OCI-M2 (cell line): ENCODE measurements around the gene ENO2.

Experiments used
- DNase-seq: peaks from one replicate; lab custom pipeline; 2025; ENCODE audit not compliant: unreplicated experiment; lab: John Stamatoyannopoulos, UW

Gene ENO2

DNA sequence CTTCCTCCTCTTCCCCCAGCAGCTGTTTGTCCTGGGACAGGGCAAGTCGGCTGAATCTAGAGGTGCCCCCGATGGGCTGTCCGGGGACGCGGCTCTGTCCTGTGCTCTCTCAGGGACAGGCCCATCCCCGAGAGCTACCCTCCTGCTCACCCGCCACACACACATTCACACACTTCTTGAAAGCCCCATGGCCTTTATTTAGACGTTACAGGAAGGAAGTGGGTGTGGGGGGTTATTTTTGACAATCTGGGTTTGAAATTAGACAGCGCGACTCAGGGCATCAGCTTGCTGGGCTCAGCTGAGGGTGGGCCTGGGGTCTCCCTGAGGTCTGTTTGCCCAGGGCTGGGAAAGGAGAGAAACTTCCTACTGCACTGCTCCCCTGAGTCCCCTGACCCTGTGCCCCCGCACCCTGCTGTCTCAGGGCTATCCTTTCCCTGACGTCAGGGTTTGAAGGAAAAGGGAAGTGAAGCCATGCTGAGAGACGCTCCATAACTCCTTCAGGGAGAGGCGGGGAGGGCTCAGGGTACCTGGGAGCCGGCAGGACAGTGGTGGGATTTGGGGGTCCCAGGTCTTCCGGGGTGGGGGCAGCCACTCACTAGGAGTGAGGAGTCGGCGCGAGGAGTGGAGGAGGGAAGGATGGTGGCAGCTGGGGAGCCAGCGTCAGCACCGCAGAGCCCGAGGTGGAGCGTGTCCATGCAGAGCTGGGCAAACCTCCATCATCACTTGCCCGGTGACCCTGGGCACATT is 44.9 kb downstream of the ENO2 start:
- no peak for DNase-seq

DNA sequence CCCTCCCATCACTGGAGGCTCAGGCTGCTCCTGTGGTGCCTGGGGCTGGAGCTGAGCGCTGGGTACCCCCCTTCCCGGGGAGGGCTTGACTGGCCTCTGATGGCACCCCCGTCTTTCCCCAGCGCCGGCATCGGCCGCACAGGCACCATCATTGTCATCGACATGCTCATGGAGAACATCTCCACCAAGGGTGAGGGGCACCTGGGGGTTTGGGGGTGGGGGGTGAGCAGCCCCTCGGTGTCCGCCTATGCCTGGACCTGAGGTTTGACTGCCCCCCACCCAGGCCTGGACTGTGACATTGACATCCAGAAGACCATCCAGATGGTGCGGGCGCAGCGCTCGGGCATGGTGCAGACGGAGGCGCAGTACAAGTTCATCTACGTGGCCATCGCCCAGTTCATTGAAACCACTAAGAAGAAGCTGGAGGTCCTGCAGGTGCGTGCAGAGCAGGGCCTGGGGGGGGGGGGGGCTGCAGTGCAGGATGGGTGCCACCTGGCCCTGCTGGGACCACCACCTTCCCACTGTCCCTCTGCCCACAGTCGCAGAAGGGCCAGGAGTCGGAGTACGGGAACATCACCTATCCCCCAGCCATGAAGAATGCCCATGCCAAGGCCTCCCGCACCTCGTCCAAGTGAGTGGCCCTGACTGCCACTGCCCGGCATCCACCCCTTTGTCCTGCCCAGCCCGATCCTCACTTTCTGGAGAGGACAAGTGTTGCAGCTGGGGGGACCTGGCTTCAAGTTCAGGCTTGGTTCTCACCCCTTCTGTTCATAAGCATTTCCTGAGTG is 45.6 kb downstream of the ENO2 start:
- DNase-seq: no peak

DNA sequence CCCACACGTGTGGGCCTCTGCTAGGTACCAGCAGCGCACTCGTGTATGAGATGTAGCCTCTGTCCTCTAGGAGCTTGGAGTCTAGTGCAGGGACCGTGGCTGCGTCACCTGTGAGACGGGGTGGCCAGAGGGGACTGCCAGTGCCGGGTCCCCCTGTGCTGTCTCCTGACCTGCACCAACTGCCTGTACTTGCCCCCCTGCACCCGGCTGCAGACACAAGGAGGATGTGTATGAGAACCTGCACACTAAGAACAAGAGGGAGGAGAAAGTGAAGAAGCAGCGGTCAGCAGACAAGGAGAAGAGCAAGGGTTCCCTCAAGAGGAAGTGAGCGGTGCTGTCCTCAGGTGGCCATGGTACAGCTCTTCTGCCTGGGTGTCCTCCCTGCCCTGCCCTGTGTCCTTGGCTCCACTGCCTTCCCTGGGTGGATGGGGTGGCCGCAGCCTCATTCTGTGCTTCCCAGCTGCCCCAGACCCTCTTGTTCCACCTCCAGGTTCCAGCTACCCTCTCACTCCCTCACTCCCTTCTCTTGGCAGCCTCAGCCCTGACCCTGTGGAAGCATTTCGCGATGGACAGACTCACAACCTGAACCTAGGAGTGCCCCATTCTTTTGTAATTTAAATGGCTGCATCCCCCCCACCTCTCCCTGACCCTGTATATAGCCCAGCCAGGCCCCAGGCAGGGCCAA is 46.4 kb downstream of the ENO2 start:
- DNase-seq: no peak

DNA sequence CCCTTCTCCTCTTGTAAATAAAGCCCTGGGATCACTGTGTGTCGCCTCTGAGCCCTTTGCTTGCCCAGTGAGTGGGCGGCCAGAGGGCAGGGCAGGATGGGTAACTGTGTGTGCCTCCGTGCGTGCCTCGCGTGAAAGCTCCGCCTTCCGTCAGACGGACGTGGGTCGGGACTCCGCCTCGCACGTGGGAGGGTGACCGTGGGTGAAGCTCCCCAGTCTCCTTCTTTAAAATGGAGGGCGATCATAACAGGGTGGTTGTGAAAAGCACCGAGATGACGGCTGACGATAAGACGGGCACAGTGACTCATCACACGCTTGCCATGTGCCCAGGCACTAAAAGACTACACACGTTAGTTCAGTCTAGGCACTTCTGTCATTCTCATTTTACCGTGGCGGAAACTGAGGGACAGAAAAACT is 46.9 kb downstream of the ENO2 start:
- no peak for DNase-seq

DNA sequence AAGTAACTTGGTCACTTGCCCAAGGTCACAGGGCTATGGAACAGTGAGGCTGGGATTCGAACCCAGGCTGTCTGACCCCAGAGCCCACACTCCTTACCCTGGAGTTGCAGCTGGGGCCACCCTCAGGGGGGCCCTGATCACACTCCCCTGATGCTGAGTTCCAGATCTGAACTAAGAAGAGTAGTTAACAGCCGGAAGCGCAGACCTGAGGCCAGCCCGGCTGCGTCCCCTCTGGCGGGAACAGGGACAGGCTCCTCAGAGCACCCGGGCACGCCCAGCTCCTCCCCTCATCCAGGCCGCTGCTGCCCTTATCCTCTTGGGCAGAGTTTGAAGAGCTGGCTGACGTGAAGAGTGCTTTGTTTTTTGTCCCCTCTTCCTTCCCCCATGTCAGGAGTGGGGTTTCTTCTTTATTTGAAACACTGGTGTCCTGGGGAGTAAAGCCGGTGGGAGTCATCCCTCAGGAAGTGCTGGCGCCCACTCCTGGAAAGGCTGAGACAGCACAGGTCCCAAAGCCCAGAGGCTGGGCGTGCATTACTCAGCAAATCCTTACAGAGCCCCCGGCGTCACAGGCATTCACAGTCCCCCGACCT is 47.4 kb downstream of the ENO2 start:
- DNase-seq: no peak

DNA sequence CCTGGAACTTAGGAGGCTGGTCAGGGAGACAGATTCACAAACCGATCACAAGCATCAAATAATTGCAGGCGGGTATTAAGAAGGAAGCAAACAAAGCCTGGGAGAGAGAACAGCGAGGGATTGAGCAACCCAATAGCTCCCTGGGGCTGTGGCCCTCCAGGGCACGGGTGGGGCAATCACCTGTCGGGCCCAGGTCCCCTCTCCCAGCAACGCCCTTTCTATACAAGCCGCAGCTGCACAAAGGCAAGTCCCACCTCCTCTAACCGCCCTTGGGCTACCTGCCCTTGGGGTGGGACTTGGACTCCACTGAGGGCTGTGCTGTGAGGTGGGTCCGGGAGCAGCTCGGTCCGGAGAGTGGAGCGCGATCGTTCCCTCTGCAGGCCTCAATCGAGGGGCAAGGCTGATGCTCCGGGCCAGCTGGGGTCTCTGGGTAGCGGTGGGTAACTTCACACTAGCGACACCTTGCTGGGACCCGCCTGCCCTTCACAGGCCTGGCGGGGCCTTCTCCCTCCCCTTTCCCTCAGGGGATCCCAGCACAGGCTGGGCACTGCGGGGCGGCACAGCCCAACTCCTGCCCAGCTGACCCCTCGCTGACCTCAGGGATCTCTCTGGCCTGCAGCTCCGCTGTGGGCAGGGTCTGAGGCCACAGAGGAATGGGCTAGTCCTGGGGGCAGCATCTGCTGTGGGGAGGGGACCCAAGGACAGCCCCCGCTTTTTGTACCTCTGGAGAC is 48.1 kb downstream of the ENO2 start:
- no peak for DNase-seq

DNA sequence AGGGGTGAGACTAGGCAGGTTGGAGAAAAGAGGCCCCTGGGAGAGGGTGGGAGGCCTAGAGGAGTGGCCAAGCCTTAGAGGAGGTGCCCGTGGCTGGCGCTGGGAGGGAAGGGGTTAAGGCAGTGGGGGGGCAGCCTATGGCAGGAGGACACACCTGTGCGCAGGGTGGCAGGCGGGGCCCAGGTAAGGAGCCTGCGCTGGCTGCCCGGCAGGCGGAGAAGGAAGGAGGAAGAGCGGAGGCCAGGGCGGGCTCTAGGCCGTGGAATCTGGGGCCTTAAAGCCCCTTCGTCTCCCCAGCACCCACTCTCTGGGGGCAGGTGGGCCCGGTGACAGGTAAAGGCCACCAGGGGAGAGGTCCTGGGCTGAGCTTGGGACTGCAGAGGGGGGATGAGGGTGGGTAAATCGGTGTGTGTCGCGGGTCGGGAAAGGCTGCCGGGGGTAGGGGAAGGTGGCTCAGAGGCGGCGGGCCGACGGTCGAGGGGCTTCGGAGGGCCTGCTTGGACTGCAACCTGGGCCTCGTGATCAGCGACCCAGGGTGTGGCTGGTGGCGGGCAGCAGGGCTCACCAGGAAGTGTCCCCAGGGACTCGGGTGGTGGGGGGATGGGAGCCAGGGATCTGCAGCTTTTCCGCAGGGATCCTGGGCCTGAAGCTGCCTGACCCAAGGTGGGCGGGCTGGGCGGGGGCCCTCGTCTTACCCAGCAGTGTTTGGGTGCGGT is 48.8 kb downstream of the ENO2 start:
- no peak for DNase-seq

DNA sequence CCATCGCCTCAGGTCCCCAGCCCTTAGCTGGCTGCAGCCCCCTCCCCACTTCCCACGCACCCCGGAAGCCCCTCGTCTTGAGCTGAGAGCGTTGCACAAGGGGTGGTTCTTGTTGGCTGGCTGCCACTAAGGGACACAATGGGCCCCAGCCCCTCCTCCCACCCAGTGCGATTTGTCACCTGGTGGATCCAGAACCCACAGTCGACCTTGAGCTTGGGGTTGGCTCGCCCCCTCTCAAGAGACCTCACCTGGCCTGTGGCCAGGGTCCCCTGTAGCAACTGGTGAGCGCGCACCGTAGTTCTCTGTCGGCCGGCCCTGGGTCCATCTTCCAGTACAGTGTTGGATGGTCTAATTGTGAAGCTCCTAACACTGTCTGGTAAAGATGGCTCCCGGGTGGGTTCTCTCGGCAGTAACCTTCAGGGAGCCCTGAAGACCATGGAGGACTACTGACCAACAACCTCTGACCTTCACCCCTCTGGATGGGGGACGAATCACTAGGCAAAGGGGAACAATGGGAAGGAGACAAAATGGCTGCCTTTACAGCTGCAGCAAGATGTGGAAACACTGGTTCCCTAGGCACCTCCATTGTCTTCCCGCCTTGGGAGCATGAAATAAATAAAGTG is 49.5 kb downstream of the ENO2 start:
- no peak for DNase-seq

DNA sequence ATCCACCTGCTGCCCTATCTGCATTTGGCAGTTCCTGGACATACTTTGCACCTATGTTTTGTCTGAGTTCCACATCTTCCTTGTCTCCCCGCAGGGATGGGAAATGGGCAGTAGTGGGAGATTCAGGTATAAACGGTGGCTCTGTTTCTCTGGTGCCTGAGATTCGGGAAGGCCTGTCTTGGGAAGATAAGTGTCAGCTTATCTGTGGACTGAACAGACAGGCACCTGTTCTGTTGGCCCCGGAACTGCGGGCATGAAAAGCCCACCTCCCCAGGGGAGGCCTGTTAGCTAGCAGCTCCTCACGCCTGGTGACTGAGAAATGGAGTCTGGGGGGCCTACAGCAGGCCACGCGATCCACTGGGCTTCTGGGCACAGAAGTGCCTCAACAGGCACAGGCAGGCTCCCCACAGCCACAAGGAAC is 50.2 kb downstream of the ENO2 start:
- no peak for DNase-seq

DNA sequence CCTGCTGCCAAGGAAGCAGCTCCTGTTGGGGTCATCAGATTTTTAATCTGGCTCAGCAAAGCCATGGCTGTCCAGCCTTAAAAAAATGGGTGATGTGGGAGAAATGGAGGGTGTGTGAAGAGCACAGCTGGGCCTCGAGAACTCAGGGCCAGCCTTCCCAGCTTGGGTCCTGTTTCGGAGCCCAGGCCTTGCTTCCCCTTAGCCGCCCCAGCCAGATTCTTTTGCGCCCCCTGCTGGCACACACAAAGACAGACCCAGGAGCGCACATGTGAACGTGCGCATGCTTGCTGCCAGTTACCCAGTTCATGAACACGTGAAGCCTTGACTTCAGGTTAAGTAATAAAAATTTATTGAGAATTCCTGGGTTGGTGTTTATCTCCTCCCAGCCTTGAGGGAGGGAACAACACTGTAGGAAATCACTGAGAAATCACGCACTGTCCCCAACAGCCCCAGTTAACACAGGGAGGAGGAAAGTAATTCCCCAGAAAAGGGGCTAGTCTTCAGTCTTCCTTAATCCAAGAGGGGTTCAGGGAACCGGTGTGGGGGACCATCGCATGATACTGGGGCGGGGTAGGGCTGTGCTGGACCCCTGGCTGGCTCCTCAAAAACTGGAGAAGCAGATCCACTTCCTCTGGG is 50.8 kb downstream of the ENO2 start:
- DNase-seq: no peak

DNA sequence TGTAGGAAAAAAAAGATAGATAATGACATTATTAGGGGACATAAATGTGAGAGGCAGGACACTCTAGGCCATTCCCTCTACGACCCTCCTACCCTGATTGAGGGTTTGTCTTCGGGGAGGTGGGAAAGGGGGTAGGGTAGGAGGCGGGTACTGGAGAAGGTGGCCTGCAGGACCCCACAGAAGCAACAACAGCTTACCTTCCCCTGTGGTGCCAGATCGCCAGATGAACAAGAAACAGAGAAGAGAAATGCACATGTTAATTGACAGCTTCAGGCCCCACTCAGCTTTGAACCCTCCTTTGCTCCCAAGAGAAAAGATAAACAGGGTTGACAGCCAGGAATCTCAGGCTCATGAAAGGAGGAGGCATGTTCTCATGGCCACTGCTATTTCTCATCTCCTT is 51.3 kb downstream of the ENO2 start:
- no peak for DNase-seq

DNA sequence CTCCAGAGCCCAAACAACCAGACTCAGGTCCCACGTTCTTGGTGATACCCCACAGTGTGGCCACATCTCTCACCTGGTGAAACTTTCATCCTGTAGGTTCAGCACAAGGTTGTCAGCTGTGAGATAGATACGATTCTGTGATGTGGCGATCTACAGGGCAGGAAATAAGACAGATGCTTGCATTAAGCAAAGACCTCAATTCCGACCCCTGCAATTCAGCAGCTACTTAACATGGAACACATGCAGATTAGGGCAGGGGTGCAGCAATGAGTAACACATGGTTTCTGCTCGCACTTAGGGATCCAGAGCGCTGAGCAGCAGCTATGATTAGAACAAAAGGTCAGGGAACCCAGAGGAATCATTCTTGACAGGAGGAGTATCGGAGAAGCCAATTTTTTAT is 52.0 kb downstream of the ENO2 start:
- DNase-seq: no peak

DNA sequence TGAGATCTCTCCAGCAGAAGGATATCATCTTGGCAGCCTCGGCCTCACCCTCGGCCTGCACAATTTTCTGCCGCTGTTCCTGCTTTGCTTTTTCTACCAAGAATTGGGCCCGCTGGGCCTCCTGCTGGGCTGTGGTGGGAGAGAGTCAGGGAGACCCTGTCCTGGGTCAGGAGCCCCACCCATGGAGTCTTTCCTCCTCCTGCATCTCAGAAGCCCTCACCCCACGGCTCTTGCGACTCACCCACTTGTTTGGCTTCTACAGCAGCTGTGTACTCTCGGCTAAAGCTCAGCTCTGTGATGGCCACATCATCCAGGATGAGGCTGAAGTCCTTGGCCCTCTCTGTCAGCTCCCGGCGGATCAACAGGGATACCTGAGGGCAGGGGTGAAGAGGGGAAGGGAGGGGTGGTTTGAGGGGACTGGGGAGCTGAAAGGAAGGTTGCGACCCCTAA is 53.3 kb downstream of the ENO2 start:
- DNase-seq: no peak

DNA sequence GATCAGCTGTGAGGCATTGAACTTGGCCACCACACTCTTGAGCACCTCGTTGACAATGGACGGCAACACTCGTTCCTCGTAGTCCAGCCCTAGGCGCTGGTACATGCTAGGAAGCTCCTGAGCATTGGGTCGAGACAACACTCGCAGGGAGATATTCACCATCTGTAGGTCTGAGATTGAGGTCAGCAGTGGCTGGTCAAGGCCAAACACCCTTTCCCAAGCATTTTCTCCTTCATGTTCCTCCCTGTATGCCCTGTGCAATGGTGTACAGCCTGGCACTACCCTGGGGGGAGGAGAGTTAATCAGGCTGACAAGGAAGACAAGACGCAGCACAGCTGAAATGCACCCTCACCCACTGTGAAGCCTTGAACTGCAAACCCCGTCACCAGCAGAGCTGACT is 54.0 kb downstream of the ENO2 start:
- no peak for DNase-seq

DNA sequence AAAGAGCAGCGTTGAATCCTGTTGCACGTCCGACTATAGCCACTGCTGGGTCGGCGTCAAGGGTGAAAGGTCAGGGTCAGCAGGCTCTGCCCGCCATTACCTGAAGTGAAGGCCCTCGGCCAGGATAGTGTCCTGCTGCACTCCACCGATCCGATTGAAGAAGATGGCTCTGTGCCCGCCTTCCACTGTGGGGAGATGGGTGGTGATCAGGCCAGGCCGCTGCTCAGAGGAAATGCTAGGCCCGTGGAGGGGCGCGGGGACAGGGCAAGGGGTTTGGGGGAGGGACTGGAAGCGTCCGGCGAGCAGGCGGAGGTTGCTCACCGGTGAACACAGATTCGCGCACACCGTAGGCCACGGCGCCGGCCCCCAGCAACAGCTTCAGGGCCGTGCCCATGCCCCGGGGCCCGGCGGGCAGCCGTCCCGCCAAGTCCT is 55.7 kb downstream of the ENO2 start:
- no peak for DNase-seq
